HCT116 (cell line): ENCODE results near the gene CLEC2B.

Experiments
- CEBPB ChIP-seq: IDR thresholded peaks from 2 replicates; pipeline ENCODE4 v1.6.1; 2012; ENCODE audit warnings: low read depth
- CTCF ChIP-seq, 3 experiments: fragments of 200-600 bp in 1 of 3; sonication (generic) in 1 of 3; IDR thresholded peaks in 2 of 3; conservative IDR thresholded peaks in 1 of 3; 2 replicates each; pipeline ENCODE4 v1.5.1; 2012 to 2017; ENCODE audit warnings: low read depth in 2 of 3, low read length in 2 of 3, antibody characterized with exemption in 1 of 3, borderline replicate concordance in 1 of 3, control low read depth in 1 of 3, mild to moderate bottlenecking in 1 of 3, mixed read lengths in 1 of 3, mixed run types in 1 of 3, moderate library complexity in 1 of 3; ENCODE audit not compliant: insufficient read depth in 1 of 3
- ELF1 ChIP-seq: IDR thresholded peaks from 2 replicates; pipeline ENCODE4 v1.6.1; 2012; ENCODE audit warnings: low read depth, borderline replicate concordance
- EZH2 ChIP-seq: fragments of 200-600 bp; sonication (generic); IDR thresholded peaks from 2 replicates; pipeline ENCODE4 v1.6.1; 2017; ENCODE audit warnings: antibody characterized with exemption, mixed run types
- EZH2phosphoT487 ChIP-seq: fragments of 200-600 bp; IDR thresholded peaks from 2 replicates; pipeline ENCODE4 v1.6.1; 2018; ENCODE audit warnings: antibody characterized with exemption, borderline replicate concordance
- JUND ChIP-seq: IDR thresholded peaks from 2 replicates; pipeline ENCODE4 v1.6.1; 2012
- POLR2A ChIP-seq: IDR thresholded peaks from 2 replicates; pipeline ENCODE4 v1.7.0; 2011; ENCODE audit warnings: borderline replicate concordance; ENCODE audit not compliant: insufficient read depth, insufficient read length; ENCODE audit errors: extremely low read depth
- POLR2AphosphoS5 ChIP-seq: IDR thresholded peaks from 2 replicates; pipeline ENCODE4 v1.6.1; 2011; ENCODE audit warnings: mild to moderate bottlenecking, low read depth, low read length, moderate library complexity
- REST ChIP-seq: IDR thresholded peaks from 2 replicates; pipeline ENCODE4 v1.6.1; 2012; ENCODE audit warnings: low read depth
- SIN3A ChIP-seq: IDR thresholded peaks from 2 replicates; pipeline ENCODE4 v1.6.1; 2012; ENCODE audit warnings: low read depth
- SRF ChIP-seq: IDR thresholded peaks from 2 replicates; pipeline ENCODE4 v1.6.1; 2012; ENCODE audit warnings: low read depth
- TCF7L2 ChIP-seq: IDR thresholded peaks from 2 replicates; pipeline ENCODE4 v1.7.0; 2011; ENCODE audit warnings: borderline replicate concordance, inconsistent platforms; ENCODE audit not compliant: insufficient read depth, insufficient read length; ENCODE audit errors: extremely low read depth
- YY1 ChIP-seq: IDR thresholded peaks from 2 replicates; pipeline ENCODE4 v1.6.1; 2011; ENCODE audit warnings: low read length, low read depth, moderate library complexity, mild to moderate bottlenecking; ENCODE audit not compliant: insufficient replicate concordance; ENCODE audit errors: extremely low read depth

- TF ChIP-seq JUND (no peak), YY1 (no peak), CTCF (IDR thresholded peaks at IDR 0.05 in 2 of 3, conservative IDR thresholded peaks at IDR 0.05 in 1 of 3; ENCODE audit: borderline replicate concordance in 1 of 3, insufficient read depth in 1 of 3, low read depth in 2 of 3, low read length in 2 of 3) (no peak), POLR2AphosphoS5 (no peak), EZH2 (no peak), POLR2A (no peak), CEBPB (no peak), ELF1 (no peak), EZH2phosphoT487 (no peak), REST (no peak), SIN3A (no peak), SRF (no peak), TCF7L2 (no peak)
These were observed 2.3 kb downstream of the CLEC2B start for GRCh38 chr12:9866860-9867269.
